ENCODE data around the gene NMUR1. TPM values are rescaled to one million over a fixed set of nuclear protein-coding genes. Genes with fewer than 3 reads are reported as not detected.

The NMUR1 gene
- total and polyA plus RNA-seq, 2 donors = 0.05 to 0.11 TPM

GRCh38 chr2:231523451-231524285 lies 6.6 kb downstream of the NMUR1 start:
- no peak overlapping the region for H3K27ac ChIP-seq (ENCODE audit: low read depth in 1 of 2, low read length in 1 of 2)
- peak in 3 of 9 donors; percentile 7 to 50 (median 30) for DNase-seq (ENCODE audit: low read depth in 6 of 9, low spot score in 9 of 9)
- 53% methylated on average over 11 of the region's 11 CpGs for WGBS
- H3K27me3 ChIP-seq (ENCODE audit: control insufficient read depth in 2 of 2, insufficient read depth in 1 of 2, low read length in 1 of 2) = peaks cover 0 to 8% of the 10 kb centered on the region in 2 donors
- H3K36me3 ChIP-seq (ENCODE audit: control insufficient read depth in 2 of 2, insufficient read depth in 2 of 2, low read length in 1 of 2) = no peaks in the 10 kb centered on the region
- peaks cover 0 to 1% of the 10 kb centered on the region in 2 donors for H3K9me3 ChIP-seq (ENCODE audit: control insufficient read depth in 2 of 2, insufficient read depth in 1 of 2, low read length in 1 of 2)
- no peak overlapping the region for H3K4me3 ChIP-seq (ENCODE audit: low read length in 2 of 2)
- H3K4me1 ChIP-seq (ENCODE audit: control insufficient read depth in 2 of 2, insufficient read depth in 2 of 2, low read length in 2 of 2) = peaks cover 10 to 20% of the 10 kb centered on the region in 2 donors

- Histone ChIP-seq H3K4me1 (ENCODE audit: control insufficient read depth in 2 of 2, insufficient read depth in 2 of 2, low read length in 2 of 2) (peaks cover 10 to 20% of the 10 kb centered on the region in 2 donors), H3K4me3 (ENCODE audit: low read length in 2 of 2) (no peak overlapping the region), H3K9me3 (ENCODE audit: control insufficient read depth in 2 of 2, insufficient read depth in 1 of 2, low read length in 1 of 2) (peaks cover 0 to 1% of the 10 kb centered on the region in 2 donors), H3K36me3 (ENCODE audit: control insufficient read depth in 2 of 2, insufficient read depth in 2 of 2, low read length in 1 of 2) (no peaks in the 10 kb centered on the region), H3K27ac (ENCODE audit: low read depth in 1 of 2, low read length in 1 of 2) (no peak overlapping the region), H3K27me3 (ENCODE audit: control insufficient read depth in 2 of 2, insufficient read depth in 1 of 2, low read length in 1 of 2) (no peaks in the 10 kb centered on the region)
- DNase-seq (ENCODE audit: low read depth in 6 of 9, low spot score in 9 of 9) = no peak
- WGBS = 96% methylated on average over 8 of the region's 8 CpGs
These were observed 7.6 kb downstream of the NMUR1 start for GRCh38 chr2:231522418-231523180.

GRCh38 chr2:231521443-231521842 lies 8.8 kb downstream of the NMUR1 start:
- Histone ChIP-seq H3K4me1 (ENCODE audit: control insufficient read depth in 2 of 2, insufficient read depth in 2 of 2, low read length in 2 of 2) (peaks cover 10 to 20% of the 10 kb centered on the region in 2 donors), H3K27ac (ENCODE audit: low read depth in 1 of 2, low read length in 1 of 2) (no peak overlapping the region), H3K9me3 (ENCODE audit: control insufficient read depth in 2 of 2, insufficient read depth in 1 of 2, low read length in 1 of 2) (peaks cover 0 to 1% of the 10 kb centered on the region in 2 donors), H3K4me3 (ENCODE audit: low read length in 2 of 2) (no peak overlapping the region), H3K27me3 (ENCODE audit: control insufficient read depth in 2 of 2, insufficient read depth in 1 of 2, low read length in 1 of 2) (no peaks in the 10 kb centered on the region), H3K36me3 (ENCODE audit: control insufficient read depth in 2 of 2, insufficient read depth in 2 of 2, low read length in 1 of 2) (no peaks in the 10 kb centered on the region)
- WGBS = 82% methylated on average over 3 of the region's 3 CpGs
- DNase-seq (ENCODE audit: low read depth in 6 of 9, low spot score in 9 of 9) = no peak

- no peak for DNase-seq (ENCODE audit: low read depth in 6 of 9, low spot score in 9 of 9)
- peaks cover 10 to 18% of the 10 kb centered on the region in 2 donors for H3K4me1 ChIP-seq (ENCODE audit: control insufficient read depth in 2 of 2, insufficient read depth in 2 of 2, low read length in 2 of 2)
- H3K27ac ChIP-seq (ENCODE audit: low read depth in 1 of 2, low read length in 1 of 2) = no peak overlapping the region
- no peaks in the 10 kb centered on the region for H3K27me3 ChIP-seq (ENCODE audit: control insufficient read depth in 2 of 2, insufficient read depth in 1 of 2, low read length in 1 of 2)
- H3K36me3 ChIP-seq (ENCODE audit: control insufficient read depth in 2 of 2, insufficient read depth in 2 of 2, low read length in 1 of 2) = no peaks in the 10 kb centered on the region
- no peak overlapping the region for H3K4me3 ChIP-seq (ENCODE audit: low read length in 2 of 2)
- 96% methylated on average over 4 of the region's 4 CpGs for WGBS
- peaks cover 0 to 1% of the 10 kb centered on the region in 2 donors for H3K9me3 ChIP-seq (ENCODE audit: control insufficient read depth in 2 of 2, insufficient read depth in 1 of 2, low read length in 1 of 2)
These were observed 10.2 kb downstream of the NMUR1 start for GRCh38 chr2:231519975-231520555.

- WGBS = 98% methylated on average over 5 of the region's 5 CpGs
- Histone ChIP-seq H3K9me3 (ENCODE audit: control insufficient read depth in 2 of 2, insufficient read depth in 1 of 2, low read length in 1 of 2) (peaks cover 0 to 1% of the 10 kb centered on the region in 2 donors), H3K4me1 (ENCODE audit: control insufficient read depth in 2 of 2, insufficient read depth in 2 of 2, low read length in 2 of 2) (peaks cover 5 to 16% of the 10 kb centered on the region in 2 donors), H3K27ac (ENCODE audit: low read depth in 1 of 2, low read length in 1 of 2) (no peak overlapping the region), H3K27me3 (ENCODE audit: control insufficient read depth in 2 of 2, insufficient read depth in 1 of 2, low read length in 1 of 2) (no peaks in the 10 kb centered on the region), H3K4me3 (ENCODE audit: low read length in 2 of 2) (no peak overlapping the region), H3K36me3 (ENCODE audit: control insufficient read depth in 2 of 2, insufficient read depth in 2 of 2, low read length in 1 of 2) (no peaks in the 10 kb centered on the region)
- DNase-seq (ENCODE audit: low read depth in 6 of 9, low spot score in 9 of 9) = no peak
These were observed 11.5 kb downstream of the NMUR1 start for GRCh38 chr2:231518771-231519170.

GRCh38 chr2:231515603-231516002 lies 14.6 kb downstream of the NMUR1 start:
- no peaks in the 10 kb centered on the region for H3K27me3 ChIP-seq (ENCODE audit: control insufficient read depth in 2 of 2, insufficient read depth in 1 of 2, low read length in 1 of 2)
- H3K27ac ChIP-seq (ENCODE audit: low read depth in 1 of 2, low read length in 1 of 2) = no peak overlapping the region
- peaks cover 5 to 15% of the 10 kb centered on the region in 2 donors for H3K4me1 ChIP-seq (ENCODE audit: control insufficient read depth in 2 of 2, insufficient read depth in 2 of 2, low read length in 2 of 2)
- WGBS = 97% methylated on average over 4 of the region's 4 CpGs
- peaks cover 0 to 1% of the 10 kb centered on the region in 2 donors for H3K9me3 ChIP-seq (ENCODE audit: control insufficient read depth in 2 of 2, insufficient read depth in 1 of 2, low read length in 1 of 2)
- H3K36me3 ChIP-seq (ENCODE audit: control insufficient read depth in 2 of 2, insufficient read depth in 2 of 2, low read length in 1 of 2) = no peaks in the 10 kb centered on the region
- H3K4me3 ChIP-seq (ENCODE audit: low read length in 2 of 2) = no peak overlapping the region
- DNase-seq (ENCODE audit: low read depth in 6 of 9, low spot score in 9 of 9) = no peak

GRCh38 chr2:231514951-231515297 lies 15.3 kb downstream of the NMUR1 start:
- WGBS = 62% methylated on average over 7 of the region's 7 CpGs
- H3K4me1 ChIP-seq (ENCODE audit: control insufficient read depth in 2 of 2, insufficient read depth in 2 of 2, low read length in 2 of 2) = peaks cover 5 to 15% of the 10 kb centered on the region in 2 donors

GRCh38 chr2:231514225-231514950 lies 15.9 kb downstream of the NMUR1 start:
- WGBS = 3% methylated on average over 87 of the region's 87 CpGs
- DNase-seq (ENCODE audit: low read depth in 6 of 9, low spot score in 9 of 9) = peak; percentile 88 to 99 (median 97)
- H3K27ac ChIP-seq (ENCODE audit: low read depth in 1 of 2, low read length in 1 of 2) = peak overlapping the region; percentile 81 to 90

More at GRCh38 chr2:231514951-231515297, 15.3 kb downstream of the NMUR1 start:
- Histone ChIP-seq H3K36me3 (ENCODE audit: control insufficient read depth in 2 of 2, insufficient read depth in 2 of 2, low read length in 1 of 2) (no peaks in the 10 kb centered on the region), H3K27ac (ENCODE audit: low read depth in 1 of 2, low read length in 1 of 2) (peak overlapping the region; percentile 81 to 84), H3K9me3 (ENCODE audit: control insufficient read depth in 2 of 2, insufficient read depth in 1 of 2, low read length in 1 of 2) (no peaks in the 10 kb centered on the region), H3K27me3 (ENCODE audit: control insufficient read depth in 2 of 2, insufficient read depth in 1 of 2, low read length in 1 of 2) (no peaks in the 10 kb centered on the region), H3K4me3 (ENCODE audit: low read length in 2 of 2) (peak overlapping the region; percentile 76 to 84)
- DNase-seq (ENCODE audit: low read depth in 6 of 9, low spot score in 9 of 9) = peak in 2 of 9 donors; percentile 17 to 33

More at GRCh38 chr2:231514225-231514950, 15.9 kb downstream of the NMUR1 start:
- Histone ChIP-seq H3K9me3 (ENCODE audit: control insufficient read depth in 2 of 2, insufficient read depth in 1 of 2, low read length in 1 of 2) (no peaks in the 10 kb centered on the region), H3K4me1 (ENCODE audit: control insufficient read depth in 2 of 2, insufficient read depth in 2 of 2, low read length in 2 of 2) (peaks cover 5 to 15% of the 10 kb centered on the region in 2 donors), H3K4me3 (ENCODE audit: low read length in 2 of 2) (peak overlapping the region; percentile 76 to 84), H3K36me3 (ENCODE audit: control insufficient read depth in 2 of 2, insufficient read depth in 2 of 2, low read length in 1 of 2) (no peaks in the 10 kb centered on the region), H3K27me3 (ENCODE audit: control insufficient read depth in 2 of 2, insufficient read depth in 1 of 2, low read length in 1 of 2) (no peaks in the 10 kb centered on the region)

All from thymus (tissue), 11 donors.